WTC11 (cell line): Measurements from ENCODE around the gene CHD9. TPM values are rescaled to one million over a fixed set of nuclear protein-coding genes. Genes with fewer than 3 reads are reported as not detected.

ENCODE experiments used
- ATAC-seq: fragments of 200-7000 bp; cut with Tn5 transposase; 2 replicates; pipeline ENCODE4 v1.10.0; 2021; ENCODE audit warnings: mild to moderate bottlenecking, moderate library complexity
- CTCF ChIA-PET: fragments of 300-600 bp; sonication (Branson Sonifier 250); formaldehyde crosslinking; loops from one replicate; lab custom pipeline; 2021; ENCODE audit warnings: antibody characterized with exemption; lab: Charles Lee
- POLR2A ChIA-PET: fragments of 350-600 bp; sonication (Branson Sonifier 250); formaldehyde crosslinking; loops from one replicate; lab custom pipeline; 2021; ENCODE audit warnings: antibody characterized with exemption; lab: Charles Lee
- DNase-seq: peaks from one replicate; pipeline ENCODE4 v3.0.0; 2021; ENCODE audit warnings: low spot score
- H3K27ac Mint-ChIP-seq: 2 replicates; pipeline ENCODE4 v1.8.0; 2021; ENCODE audit warnings: mixed read lengths
- H3K27me3 Mint-ChIP-seq: 2 replicates; pipeline ENCODE4 v1.8.0; 2021; ENCODE audit warnings: low read depth, mild to moderate bottlenecking, moderate library complexity, mixed read lengths
- H3K36me3 Mint-ChIP-seq: 2 replicates; pipeline ENCODE4 v1.8.0; 2021; ENCODE audit warnings: mixed read lengths
- H3K4me1 Mint-ChIP-seq: 2 replicates; pipeline ENCODE4 v1.8.0; 2022; ENCODE audit warnings: mixed read lengths
- H3K4me3 Mint-ChIP-seq: 2 replicates; pipeline ENCODE4 v1.8.0; 2021; ENCODE audit warnings: mild to moderate bottlenecking, moderate library complexity, mixed read lengths
- H3K9me3 Mint-ChIP-seq: 2 replicates; pipeline ENCODE4 v1.8.0; 2021; ENCODE audit warnings: mixed read lengths
- AFF4 ChIP-seq: sonication (generic); formaldehyde crosslinking; IDR thresholded peaks from 2 replicates; pipeline ENCODE4 v1.8.1; 2023; ENCODE audit warnings: mild to moderate bottlenecking, missing genetic modification reagents, borderline replicate concordance
- ATF2 ChIP-seq: sonication (generic); formaldehyde crosslinking; IDR thresholded peaks from 2 replicates; pipeline ENCODE4 v1.8.1; 2022; ENCODE audit warnings: low read depth, missing genetic modification reagents, borderline replicate concordance
- CBFB ChIP-seq: sonication (generic); formaldehyde crosslinking; IDR thresholded peaks from 2 replicates; pipeline ENCODE4 v1.8.1; 2022; ENCODE audit warnings: mild to moderate bottlenecking, low read depth, missing genetic modification reagents
- CDX4 ChIP-seq: fragments of 250-450 bp; sonication (Bioruptor Pico); IDR thresholded peaks from 2 replicates; pipeline ENCODE4 v1.9.0; 2021; ENCODE audit warnings: moderate library complexity, mild to moderate bottlenecking, inconsistent platforms, borderline replicate concordance
- ELF4 ChIP-seq: sonication (generic); formaldehyde crosslinking; IDR thresholded peaks from 2 replicates; pipeline ENCODE4 v1.8.1; 2022; ENCODE audit warnings: low read depth, mild to moderate bottlenecking, moderate library complexity, missing genetic modification reagents
- EMX1 ChIP-seq: fragments of 250-450 bp; sonication (Bioruptor Pico); IDR thresholded peaks from 2 replicates; pipeline ENCODE4 v1.8.0; 2021; ENCODE audit warnings: mild to moderate bottlenecking
- ETV6 ChIP-seq: sonication (generic); formaldehyde crosslinking; IDR thresholded peaks from 2 replicates; pipeline ENCODE4 v1.8.1; 2022; ENCODE audit warnings: mild to moderate bottlenecking, missing genetic modification reagents
- FOXP1 ChIP-seq: sonication (generic); formaldehyde crosslinking; IDR thresholded peaks from 2 replicates; pipeline ENCODE4 v1.8.0; 2022; ENCODE audit warnings: missing genetic modification reagents, mild to moderate bottlenecking, moderate library complexity, borderline replicate concordance
- FOXP4 ChIP-seq: sonication (generic); formaldehyde crosslinking; IDR thresholded peaks from 2 replicates; pipeline ENCODE4 v1.8.0; 2022; ENCODE audit warnings: mild to moderate bottlenecking, missing genetic modification reagents
- GRHL2 ChIP-seq: fragments of 250-450 bp; sonication (Bioruptor Pico); IDR thresholded peaks from 2 replicates; pipeline ENCODE4 v1.8.0; 2022; ENCODE audit warnings: mild to moderate bottlenecking, moderate library complexity; ENCODE audit not compliant: insufficient replicate concordance, severe bottlenecking
- IRF2 ChIP-seq: sonication (generic); formaldehyde crosslinking; IDR thresholded peaks from 2 replicates; pipeline ENCODE4 v1.8.0; 2022; ENCODE audit warnings: low read depth, missing genetic modification reagents, borderline replicate concordance
- KAT7 ChIP-seq: sonication (generic); formaldehyde crosslinking; IDR thresholded peaks from 2 replicates; pipeline ENCODE4 v1.8.1; 2023; ENCODE audit warnings: missing genetic modification reagents, mild to moderate bottlenecking, borderline replicate concordance
- MAX ChIP-seq: sonication (generic); formaldehyde crosslinking; IDR thresholded peaks from 2 replicates; pipeline ENCODE4 v1.8.0; 2022; ENCODE audit warnings: mild to moderate bottlenecking, missing genetic modification reagents
- MLX ChIP-seq: sonication (generic); formaldehyde crosslinking; IDR thresholded peaks from 2 replicates; pipeline ENCODE4 v1.8.1; 2023; ENCODE audit warnings: mild to moderate bottlenecking, missing genetic modification reagents, moderate library complexity
- MYBL2 ChIP-seq: sonication (generic); formaldehyde crosslinking; IDR thresholded peaks from 2 replicates; pipeline ENCODE4 v1.8.1; 2023; ENCODE audit warnings: mild to moderate bottlenecking, moderate library complexity, missing genetic modification reagents
- NFATC4 ChIP-seq: fragments of 250-450 bp; sonication (Bioruptor Pico); IDR thresholded peaks from 2 replicates; pipeline ENCODE4 v1.9.0; 2021; ENCODE audit warnings: mild to moderate bottlenecking
- NFE2L1 ChIP-seq: sonication (generic); formaldehyde crosslinking; IDR thresholded peaks from 2 replicates; pipeline ENCODE4 v1.8.1; 2023; ENCODE audit warnings: missing genetic modification reagents
- OVOL2 ChIP-seq: fragments of 250-450 bp; sonication (Bioruptor Pico); IDR thresholded peaks from 2 replicates; pipeline ENCODE4 v1.9.0; 2021; ENCODE audit warnings: mild to moderate bottlenecking, borderline replicate concordance
- TEAD1 ChIP-seq: sonication (generic); formaldehyde crosslinking; IDR thresholded peaks from 2 replicates; pipeline ENCODE4 v1.8.0; 2022; ENCODE audit warnings: mild to moderate bottlenecking, missing genetic modification reagents
- USF1 ChIP-seq: sonication (generic); formaldehyde crosslinking; IDR thresholded peaks from 2 replicates; pipeline ENCODE4 v1.8.0; 2022; ENCODE audit warnings: mild to moderate bottlenecking, missing genetic modification reagents
- ZBTB21 ChIP-seq: sonication (generic); formaldehyde crosslinking; IDR thresholded peaks from 2 replicates; pipeline ENCODE4 v1.8.1; 2023; ENCODE audit warnings: mild to moderate bottlenecking, missing genetic modification reagents, borderline replicate concordance
- ZNF219 ChIP-seq: sonication (generic); formaldehyde crosslinking; IDR thresholded peaks from 2 replicates; pipeline ENCODE4 v1.8.0; 2023; ENCODE audit warnings: missing genetic modification reagents, mild to moderate bottlenecking, borderline replicate concordance
- ZNF232 ChIP-seq: sonication (generic); formaldehyde crosslinking; IDR thresholded peaks from 2 replicates; pipeline ENCODE4 v1.8.0; 2022; ENCODE audit warnings: mild to moderate bottlenecking, missing genetic modification reagents
- ZNF396 ChIP-seq: fragments of 250-450 bp; sonication (Bioruptor Pico); IDR thresholded peaks from 2 replicates; pipeline ENCODE4 v1.8.0; 2021; ENCODE audit warnings: mild to moderate bottlenecking, moderate library complexity, borderline replicate concordance
- total RNA-seq: library from RNA; stranded (reverse); gene quantifications from 3 replicates; pipeline ENCODE4 v1.2.3, GENCODE V29; 2021

The CHD9 gene
- total RNA-seq, 1 experiment from 2014 or later = 31.3 TPM

GRCh38 chr16:53084746-53085334 lies 30.0 kb downstream of the CHD9 start:
- Mint-ChIP-seq H3K27me3 (no peaks in the 10 kb centered on the region), H3K9me3 (no peaks in the 10 kb centered on the region), H3K4me3 (no peak overlapping the region), H3K4me1 (peaks cover 72% of the 10 kb centered on the region), H3K36me3 (no peaks in the 10 kb centered on the region), H3K27ac (no peak overlapping the region)
- DNase-seq (no peak), ATAC-seq (no peak)
- TF ChIP-seq USF1 (CRISPR knock-in tag) (no peak), ZBTB21 (CRISPR knock-in tag) (no peak), TEAD1 (CRISPR knock-in tag) (no peak), ZNF396 (no peak), AFF4 (CRISPR knock-in tag) (no peak), MLX (CRISPR knock-in tag) (no peak), EMX1 (no peak), ETV6 (CRISPR knock-in tag) (no peak), NFE2L1 (CRISPR knock-in tag) (no peak), NFATC4 (CRISPR knock-in tag) (no peak), MYBL2 (no peak), FOXP1 (CRISPR knock-in tag) (no peak), OVOL2 (no peak)
- ChIA-PET POLR2A (interaction anchor here (2.5 kb wide), 1 partner anchor 14 kb away, joined by 7 read pairs; no protein-coding TSS in a partner anchor), CTCF (interaction anchor here (0.8 to 1.2 kb wide), 2 partner anchors 14 to 30 kb away, joined by 3 to 6 read pairs; partner anchors contain the start of gene CHD9)

GRCh38 chr16:53085369-53085843 lies 30.6 kb downstream of the CHD9 start:
- Mint-ChIP-seq H3K9me3 (no peaks in the 10 kb centered on the region), H3K4me1 (peaks cover 72% of the 10 kb centered on the region), H3K27me3 (no peaks in the 10 kb centered on the region), H3K36me3 (no peaks in the 10 kb centered on the region), H3K4me3 (no peak overlapping the region), H3K27ac (peak overlapping the region; percentile 7; the same call in 1 of the 2 replicates)
- ChIA-PET CTCF (interaction anchor here (0.8 to 1.7 kb wide), 3 partner anchors 14 to 45 kb away, joined by 3 to 6 read pairs (median 3); partner anchors contain the start of gene CHD9), POLR2A (interaction anchor here (0.7 to 2.1 kb wide), 2 partner anchors 14 to 257 kb away, joined by 4 to 7 read pairs; no protein-coding TSS in a partner anchor)
- DNase-seq = no peak
- ATAC-seq = no peak
- no peak for TF ChIP-seq GRHL2 (CRISPR knock-in tag)
- no peak for TF ChIP-seq ELF4 (CRISPR knock-in tag)
- TF ChIP-seq ATF2 (CRISPR knock-in tag) = no peak
- no peak for TF ChIP-seq CDX4 (CRISPR knock-in tag)
- no peak for TF ChIP-seq TEAD1 (CRISPR knock-in tag)
- TF ChIP-seq ZNF219 (CRISPR knock-in tag) = no peak
- no peak for TF ChIP-seq KAT7
- TF ChIP-seq MAX (CRISPR knock-in tag) = no peak
- TF ChIP-seq ZNF232 (CRISPR knock-in tag) = no peak
- TF ChIP-seq IRF2 (CRISPR knock-in tag) = no peak
- no peak for TF ChIP-seq CBFB (CRISPR knock-in tag)
- TF ChIP-seq FOXP4 (CRISPR knock-in tag) = no peak
